T-helper 1 cell treated with Interleukin-12 subunit alpha and Interleukin-12 subunit beta and Interleukin-4 antibody, amounts not matched to agents 30 ng/mL and 1 ng/mL, for 36 hours (primary cell): Measurements from ENCODE around the gene IQUB. TPM values are rescaled to one million over a fixed set of nuclear protein-coding genes. Genes with fewer than 3 reads are reported as not detected.
"Not testable (repeated sequence)": the region's sequence is repeated elsewhere in the genome, so short reads cannot be mapped to it uniquely, and the experiment has no call there.

Experiments used
- intact Hi-C: fragments of 100-400 bp; cut with micrococcal nuclease; formaldehyde crosslinking; loops from one replicate; pipeline ENCODE4 v1.15.1; 2024
- total RNA-seq: library from RNA; stranded (reverse); gene quantifications from 2 replicates; pipeline ENCODE4 v1.2.3, GENCODE V29; 2022

Gene IQUB
- total RNA-seq, 1 donor from 2014 or later = 0.10 TPM

GRCh38 chr7:123423622-123424021 lies 110.8 kb downstream of the IQUB start:
- intact Hi-C loops = no loop called here

GRCh38 chr7:123417580-123417979 lies 116.8 kb downstream of the IQUB start:
- intact Hi-C loops = no loop called here

GRCh38 chr7:123415625-123416024 lies 118.8 kb downstream of the IQUB start:
- intact Hi-C loops = no loop called here

GRCh38 chr7:123410273-123410904 lies 124.0 kb downstream of the IQUB start:
- intact Hi-C loops = no loop called here

- intact Hi-C loops = not testable (repeated sequence)
Measured at GRCh38 chr7:123407951-123408350, 126.4 kb downstream of the IQUB start.

Other genes starting within 250 kb of the IQUB start
- 52.1 and 52.3 TPM in 2 replicates for gene NDUFA5, start 23.2 kb upstream of the IQUB start, total RNA-seq
- not detected in 2 replicates for gene ASB15, start 67.2 kb upstream of the IQUB start, total RNA-seq
- gene LMOD2, start 121.3 kb upstream of the IQUB start, total RNA-seq = not detected in 2 replicates
- 8.5 and 9.1 TPM in 2 replicates for gene WASL, start 214.4 kb upstream of the IQUB start, total RNA-seq